Stimulated activated CD4-positive, alpha-beta T cell treated with anti-CD3 and anti-CD28 coated beads, Interleukin-12 subunit alpha, Interleukin-12 subunit beta, amount 100 ng/mL, for 48 hours (primary cell): Measurements from ENCODE around the gene ARFGAP1.
A peak's percentile ranks its signal among the peaks of the same experiment; 100 is the strongest.
"Not testable (repeated sequence)": the region's sequence is repeated elsewhere in the genome, so short reads cannot be mapped to it uniquely, and the experiment has no call there.

Experiments
- DNase-seq, 3 donors: peaks; one replicate each; pipeline ENCODE4 v3.0.0-alpha.2; 2020; ENCODE audit warnings: low read depth in 2 of 3, low spot score in 1 of 3

ARFGAP1 gene

GRCh38 chr20:63290136-63290676 lies 17.6 kb downstream of the ARFGAP1 start:
- no peak for DNase-seq

DNA sequence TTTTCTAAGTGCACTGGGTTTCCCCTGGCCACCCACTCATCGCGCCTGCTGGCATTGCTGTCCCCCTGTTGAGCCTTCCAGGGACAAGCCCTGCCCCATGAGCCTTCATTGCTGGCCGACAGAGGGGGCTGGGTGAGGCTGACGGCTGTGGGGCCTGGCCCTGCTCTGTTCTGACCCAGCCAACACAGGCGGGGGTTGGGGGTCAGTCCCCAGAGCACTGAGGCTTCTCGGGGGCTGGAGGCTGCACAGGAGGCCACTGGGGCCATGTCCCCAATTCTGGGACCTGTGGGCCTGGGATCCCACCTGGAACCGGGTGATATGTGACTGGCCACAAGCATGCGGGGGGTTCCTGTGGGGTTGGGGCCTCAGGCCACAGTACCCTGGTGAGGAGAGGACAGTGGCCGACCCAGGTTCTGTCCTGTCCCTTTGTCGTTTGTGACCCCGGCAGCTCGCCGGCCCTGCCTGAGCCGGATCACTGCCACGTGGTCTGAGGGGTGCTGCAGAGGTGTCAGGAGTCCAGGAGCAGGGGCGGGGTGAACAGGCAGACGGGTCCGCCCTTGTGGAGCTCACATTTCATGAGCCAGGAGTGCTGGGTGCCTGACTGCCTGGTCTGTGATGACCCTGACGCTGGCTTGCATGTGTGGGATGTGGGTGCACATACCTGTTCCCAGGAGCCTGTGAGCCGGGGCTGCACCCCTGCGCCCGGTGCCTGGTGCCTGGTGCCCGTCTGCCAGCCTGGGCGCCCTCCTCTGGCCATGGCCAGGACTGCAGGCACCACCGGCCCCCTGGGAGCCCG lies 18.3 kb downstream of the ARFGAP1 start:
- peak; percentile 31 to 62 (median 56) for DNase-seq

DNA sequence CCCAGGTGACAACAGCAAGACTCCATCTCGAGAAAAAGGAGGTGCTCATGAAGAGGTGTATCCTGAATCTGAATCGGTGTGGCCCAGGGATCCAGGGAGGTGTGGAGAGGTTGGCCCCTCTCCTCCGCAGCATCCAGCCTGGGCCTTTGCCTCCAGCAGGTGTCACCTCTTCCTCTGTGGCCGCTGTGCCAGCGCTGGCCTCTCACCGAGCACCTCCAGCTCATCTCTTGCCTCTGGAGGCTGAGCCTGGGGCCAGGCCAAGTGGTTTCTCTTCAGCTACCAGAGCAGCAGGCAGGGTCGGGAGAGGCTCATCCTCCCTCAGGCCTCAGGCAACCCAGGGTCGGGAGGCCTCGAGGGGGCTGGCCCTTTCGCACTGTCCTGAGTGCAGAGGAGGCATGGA lies 19.2 kb downstream of the ARFGAP1 start:
- DNase-seq: no peak

- no peak for DNase-seq
Observed at GRCh38 chr20:63292292-63292701, 19.7 kb downstream of the ARFGAP1 start.

- DNase-seq: no peak
Observed at GRCh38 chr20:63292904-63293303, 20.3 kb downstream of the ARFGAP1 start, which contains the start of gene COL20A1. TSS of gene COL20A1 (plus strand) at chr20:63293186. CDS start at chr20:63295108, 1,922 bp downstream.

DNA sequence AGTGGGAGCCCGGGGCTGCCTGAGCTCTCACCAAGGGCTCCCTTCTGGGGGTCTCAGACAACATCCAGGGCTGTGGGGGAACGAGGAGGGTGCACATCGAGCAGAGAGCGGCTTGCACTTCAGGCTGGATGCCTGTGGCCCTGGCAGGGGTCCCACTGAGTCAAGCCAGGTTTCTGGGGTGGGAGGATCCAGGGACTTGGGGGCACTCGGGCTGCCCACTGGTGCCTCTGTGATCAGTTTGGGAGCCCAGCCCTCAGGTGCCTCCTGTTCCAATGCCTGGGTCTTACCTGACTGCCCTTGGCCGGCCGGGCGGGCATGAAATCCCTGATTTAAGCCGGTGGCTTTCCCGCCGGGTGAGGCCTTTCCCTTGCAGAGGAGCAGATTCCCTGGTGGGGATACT lies 20.8 kb downstream of the ARFGAP1 start:
- no peak for DNase-seq

DNA sequence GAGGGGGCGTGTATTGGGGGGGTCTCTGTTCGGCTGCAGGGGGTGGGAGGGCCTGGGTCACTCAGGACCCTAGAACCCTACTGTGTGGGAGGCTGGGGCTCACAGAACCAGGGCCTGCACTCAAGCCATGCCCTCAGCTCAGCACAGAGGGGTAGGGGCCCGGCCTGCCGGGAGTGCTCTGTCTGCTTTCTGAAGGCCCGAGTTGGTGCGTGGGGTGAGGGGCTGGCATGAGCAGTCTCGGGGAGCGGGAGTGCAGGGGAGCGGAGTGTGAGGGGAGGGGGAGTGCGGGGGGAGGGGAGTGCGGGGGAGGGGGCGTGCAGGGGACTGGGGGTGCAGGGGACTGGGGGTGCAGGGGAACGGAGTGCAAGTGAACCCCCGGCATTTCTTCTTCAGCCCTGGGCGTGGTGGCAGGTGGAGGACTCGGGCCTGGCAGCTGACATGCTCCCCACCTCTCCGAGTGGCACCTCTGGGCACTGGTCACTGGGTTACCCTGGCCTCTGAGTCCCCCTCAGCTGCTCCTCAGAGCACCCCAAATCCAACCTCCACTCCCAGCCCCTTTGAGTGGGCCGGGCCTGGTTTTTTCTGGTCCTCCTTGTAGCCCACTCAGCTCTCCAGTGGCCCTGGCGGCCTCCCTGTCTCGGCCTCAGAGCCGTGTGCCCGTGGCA lies 21.4 kb downstream of the ARFGAP1 start:
- no peak for DNase-seq

DNA sequence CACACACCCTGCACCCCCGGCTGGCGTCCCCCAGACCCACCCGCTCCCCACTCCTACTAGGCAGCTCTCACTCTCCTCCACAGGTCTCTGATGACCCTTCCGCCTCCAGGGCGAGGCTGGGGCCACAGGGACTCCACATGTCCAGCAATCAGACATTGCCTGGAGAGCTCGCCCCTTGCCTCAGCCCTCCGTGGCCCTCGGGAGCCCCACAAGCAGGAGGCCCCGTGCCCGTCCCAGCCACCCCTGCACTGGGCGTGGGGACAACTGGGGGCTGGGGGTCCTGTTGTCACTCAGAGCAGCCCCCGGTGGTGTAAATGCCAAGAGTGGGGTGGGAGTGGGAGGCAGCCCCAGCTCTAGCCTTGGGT lies 21.9 kb downstream of the ARFGAP1 start:
- no peak for DNase-seq

DNA sequence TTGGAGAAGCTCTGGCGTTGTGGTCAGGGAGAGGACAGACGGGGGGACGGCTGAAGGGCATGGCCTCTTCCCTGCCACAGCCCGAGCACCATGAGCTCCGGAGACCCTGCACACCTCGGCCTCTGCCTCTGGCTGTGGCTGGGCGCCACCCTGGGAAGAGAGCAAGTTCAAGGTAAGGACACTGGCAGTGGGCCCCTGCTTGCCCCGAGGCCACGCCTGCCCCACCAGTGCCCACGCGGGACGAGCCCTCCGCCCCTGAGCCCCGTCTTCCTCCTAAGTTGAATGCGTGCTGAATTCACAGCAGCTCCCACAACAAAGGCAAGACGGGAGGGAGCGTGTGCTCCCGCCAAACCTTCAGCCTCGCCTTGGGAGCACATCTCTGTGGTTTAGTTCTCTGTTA lies 22.4 kb downstream of the ARFGAP1 start:
- DNase-seq: no peak

DNA sequence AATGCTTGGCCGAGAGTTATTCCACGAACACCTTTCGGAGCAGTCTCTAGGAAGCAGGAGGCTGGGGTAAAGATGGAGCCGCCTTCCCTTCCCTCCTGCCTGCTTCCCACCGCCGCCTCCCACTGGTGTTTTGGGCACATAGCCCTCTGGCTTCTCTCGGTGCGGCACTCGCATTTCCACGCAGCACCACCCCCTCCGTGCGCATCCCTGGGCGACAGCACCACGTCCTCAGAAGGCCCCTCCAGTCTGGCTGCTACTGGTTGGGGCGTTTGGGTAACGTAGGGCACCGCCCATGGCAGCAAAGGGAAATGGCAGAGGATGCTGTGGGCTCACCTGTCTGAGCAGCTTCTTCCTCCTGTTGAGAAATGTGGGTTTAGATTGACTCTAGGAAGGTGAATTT lies 22.8 kb downstream of the ARFGAP1 start:
- DNase-seq: no peak

DNA sequence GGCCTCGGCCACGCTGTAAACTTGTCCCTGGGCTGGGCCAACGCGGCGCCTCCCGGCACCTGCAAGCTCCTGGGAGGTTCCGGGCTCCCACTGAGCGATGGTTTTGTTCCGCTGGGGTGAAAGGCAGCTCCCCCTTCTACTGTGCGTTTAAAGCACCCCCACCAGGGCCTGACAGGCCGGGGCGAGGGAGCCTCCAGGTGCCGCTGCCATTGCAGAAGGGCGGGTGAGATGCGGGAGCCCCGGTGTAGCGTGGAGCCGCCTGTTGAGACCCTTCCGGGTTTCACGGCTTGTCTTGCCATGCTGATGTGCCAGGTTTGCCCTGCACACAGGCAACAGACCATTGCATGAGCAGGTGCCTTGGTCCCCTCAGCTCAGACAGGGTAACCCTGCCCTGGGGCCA lies 23.2 kb downstream of the ARFGAP1 start:
- no peak for DNase-seq

GRCh38 chr20:63296531-63297299 lies 24.1 kb downstream of the ARFGAP1 start:
- DNase-seq: no peak

DNA sequence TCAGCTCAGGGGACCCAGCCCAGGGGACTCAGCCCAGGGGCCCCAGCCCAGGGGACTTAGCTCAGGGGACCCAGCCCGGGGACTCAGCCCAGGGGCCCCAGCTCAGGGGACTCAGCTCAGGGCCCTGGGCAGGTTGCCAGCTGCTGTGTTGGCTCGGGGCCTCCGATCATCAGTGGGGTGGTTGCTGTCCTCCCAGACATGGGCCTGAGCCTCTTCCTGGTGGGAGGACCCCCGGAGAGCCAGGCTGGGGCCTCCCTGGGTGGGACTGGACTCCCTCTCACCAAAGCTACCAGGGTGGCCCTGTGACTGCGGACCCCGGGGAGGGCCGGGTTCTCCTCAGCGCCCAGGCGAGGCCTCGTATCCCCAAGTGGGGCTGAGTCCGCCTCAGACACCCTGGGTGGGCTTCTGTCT lies 24.8 kb downstream of the ARFGAP1 start:
- no peak for DNase-seq

GRCh38 chr20:63297796-63298572 lies 25.4 kb downstream of the ARFGAP1 start:
- DNase-seq: no peak

GRCh38 chr20:63298731-63299312 lies 26.2 kb downstream of the ARFGAP1 start:
- no peak for DNase-seq

DNA sequence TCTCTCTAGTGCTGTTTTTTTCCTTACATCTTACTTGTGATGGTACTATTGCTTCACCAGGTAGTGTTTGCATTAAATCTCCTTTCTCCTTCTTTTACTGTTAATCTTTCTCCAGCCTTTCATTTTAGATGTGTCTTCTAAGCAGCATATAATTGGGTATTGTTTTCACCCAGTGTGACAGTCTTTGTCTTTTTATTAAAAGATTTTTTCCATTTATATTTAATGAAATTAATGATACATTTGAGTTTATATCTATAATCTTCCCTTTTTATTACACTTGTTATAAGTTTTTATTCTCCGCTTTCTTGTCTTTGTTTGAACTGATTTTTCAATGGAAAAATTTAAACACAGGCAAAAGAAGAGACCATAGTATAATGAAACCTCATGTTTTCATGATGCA lies 29.1 kb downstream of the ARFGAP1 start:
- no peak for DNase-seq

- DNase-seq: no peak
Observed at GRCh38 chr20:63303095-63303666, 30.6 kb downstream of the ARFGAP1 start.

- DNase-seq: no peak
Observed at GRCh38 chr20:63305393-63305792, 32.8 kb downstream of the ARFGAP1 start.

- not testable (repeated sequence) for DNase-seq
Observed at GRCh38 chr20:63305933-63306672, 33.5 kb downstream of the ARFGAP1 start.
